HCT116 (cell line): ENCODE measurements around the gene CMC4. TPM values are rescaled to one million over a fixed set of nuclear protein-coding genes. Genes with fewer than 3 reads are reported as not detected.

Experiments used
- ATAC-seq: fragments of 200-7000 bp; cut with Tn5 transposase; 2 replicates; pipeline ENCODE4 v1.9.1; 2020; ENCODE audit warnings: mild to moderate bottlenecking, moderate library complexity
- BruUV-seq: library from RNA; stranded (reverse); fragments of 400-500 nt; replicated peaks from 2 replicates; lab custom pipeline; 2021; lab: Mats Ljungman, UMichigan
- CTCF ChIA-PET: fragments of 300-600 bp; sonication (Branson Sonifier 250); formaldehyde crosslinking; loops from one replicate; lab custom pipeline; 2021; ENCODE audit warnings: antibody characterized with exemption; lab: Charles Lee
- POLR2A ChIA-PET: fragments of 300-600, 350-600 bp; sonication (Branson Sonifier 250); formaldehyde crosslinking; loops from one replicate; lab custom pipeline; 2021; ENCODE audit warnings: antibody characterized with exemption; lab: Charles Lee
- RAD21 ChIA-PET, 2 experiments: fragments of 300-600 bp; sonication (Branson Sonifier 250); formaldehyde crosslinking; loops; one replicate each; lab custom pipeline; 2023; ENCODE audit warnings: low total read pairs in 2 of 2; ENCODE audit not compliant: uncharacterized antibody in 2 of 2, unreplicated experiment in 2 of 2, low non-redundant PET in 1 of 2; lab: Charles Lee
- DNase-seq: peaks from one replicate; pipeline ENCODE4 v3.0.0-alpha.2; 2010; ENCODE audit warnings: low read depth, low spot score
- H2AFZ ChIP-seq: fragments of 200-600 bp; shearing (Covaris generic), sonication (generic); 2 replicates; pipeline ENCODE4 v1.6.1; 2017; ENCODE audit warnings: low read depth, mixed run types, mixed read lengths, antibody characterized with exemption, low read length; ENCODE audit not compliant: poor library complexity, severe bottlenecking
- H3K27ac ChIP-seq: 2 replicates; pipeline ENCODE4 v1.5.1; 2012; ENCODE audit warnings: low read depth, low read length
- H3K27me3 ChIP-seq: fragments of 200-600 bp; sonication (generic); 2 replicates; pipeline ENCODE4 v1.6.1; 2016; ENCODE audit warnings: mixed run types, low read length, mixed read lengths; ENCODE audit not compliant: insufficient read depth
- H3K36me3 ChIP-seq, 2 experiments: fragments of 200-500 bp in 1 of 2; fragments of 200-600 bp in 1 of 2; sonication (Bioruptor generic) in 1 of 2; sonication (generic) in 1 of 2; 2 replicates each; pipeline versions ENCODE4 v1.5.1 to v1.6.1; 2014 to 2016; ENCODE audit warnings: low read length in 2 of 2, inconsistent platforms in 1 of 2, mixed read lengths in 1 of 2, mixed run types in 1 of 2; ENCODE audit not compliant: insufficient read depth in 2 of 2, control insufficient read depth in 1 of 2
- H3K4me1 ChIP-seq, 2 experiments: fragments of 200-600 bp in 1 of 2; sonication (generic) in 1 of 2; 2 replicates each; pipeline versions ENCODE4 v1.5.1 to v1.6.1; 2012 to 2017; ENCODE audit warnings: low read length in 2 of 2, inconsistent platforms in 1 of 2, mild to moderate bottlenecking in 1 of 2, mixed read lengths in 1 of 2, mixed run types in 1 of 2, moderate library complexity in 1 of 2; ENCODE audit not compliant: insufficient read depth in 2 of 2, control insufficient read depth in 1 of 2
- H3K4me2 ChIP-seq: fragments of 200-600 bp; sonication (generic); 2 replicates; pipeline ENCODE4 v1.6.1; 2017; ENCODE audit warnings: mixed run types, low read length, mixed read lengths
- H3K4me3 ChIP-seq, 2 experiments: fragments of 200-600 bp in 1 of 2; sonication (generic) in 1 of 2; replicated peaks in 1 of 2; 2 replicates each; pipeline ENCODE4 v1.5.1; 2011 to 2016; ENCODE audit warnings: low read length in 2 of 2, control low read depth in 1 of 2, low read depth in 1 of 2, mild to moderate bottlenecking in 1 of 2, mixed read lengths in 1 of 2, mixed run types in 1 of 2
- H3K79me2 ChIP-seq: fragments of 200-600 bp; sonication (generic); 2 replicates; pipeline ENCODE4 v1.6.1; 2017; ENCODE audit warnings: mild to moderate bottlenecking, mixed run types, low read length, moderate library complexity, mixed read lengths; ENCODE audit not compliant: insufficient read depth
- H3K9ac ChIP-seq: fragments of 200-600 bp; sonication (generic); 2 replicates; pipeline ENCODE4 v1.6.1; 2016; ENCODE audit warnings: low read length, mixed read lengths
- H3K9me2 ChIP-seq: fragments of 200-600 bp; sonication (generic), shearing (Covaris generic); 2 replicates; pipeline ENCODE4 v1.6.1; 2017; ENCODE audit warnings: mixed run types, mild to moderate bottlenecking, moderate library complexity; ENCODE audit not compliant: insufficient read depth
- H3K9me3 ChIP-seq, 2 experiments: fragments of 200-500 bp in 1 of 2; fragments of 200-600 bp in 1 of 2; sonication (Bioruptor generic) in 1 of 2; sonication (generic) in 1 of 2; 2 replicates each; pipeline ENCODE4 v1.6.1; 2014 to 2017; ENCODE audit warnings: low read length in 2 of 2, mixed read lengths in 2 of 2, inconsistent platforms in 1 of 2, low read depth in 1 of 2, mild to moderate bottlenecking in 1 of 2, mixed run types in 1 of 2, moderate library complexity in 1 of 2; ENCODE audit not compliant: control insufficient read depth in 1 of 2, insufficient read depth in 1 of 2
- H4K20me1 ChIP-seq: fragments of 200-600 bp; sonication (generic), shearing (Covaris generic); 2 replicates; pipeline ENCODE4 v1.6.1; 2017; ENCODE audit warnings: mixed run types, mild to moderate bottlenecking, moderate library complexity; ENCODE audit not compliant: insufficient read depth
- SIN3A ChIP-seq: IDR thresholded peaks from 2 replicates; pipeline ENCODE4 v1.6.1; 2012; ENCODE audit warnings: low read depth
- ZFX ChIP-seq: fragments of 450-650 bp; IDR thresholded peaks from 2 replicates; pipeline ENCODE4 v1.6.1; 2017
- intact Hi-C: fragments of 100-400 bp; cut with micrococcal nuclease; formaldehyde crosslinking; loops from 2 replicates; pipeline ENCODE4 v1.10.0; 2022
- total RNA-seq: library from RNA; stranded (reverse); gene quantifications from one replicate; pipeline ENCODE4 v1.2.1, GENCODE V29; 2021; ENCODE audit not compliant: unreplicated experiment
- TF ChIP-seq, protein P1 (sequence below), 3 experiments: fragments of 200-600 bp in 1 of 3; sonication (generic) in 1 of 3; IDR thresholded peaks in 2 of 3; conservative IDR thresholded peaks in 1 of 3; 2 replicates each; pipeline ENCODE4 v1.5.1; 2012 to 2017; ENCODE audit warnings: low read depth in 2 of 3, low read length in 2 of 3, antibody characterized with exemption in 1 of 3, borderline replicate concordance in 1 of 3, control low read depth in 1 of 3, mild to moderate bottlenecking in 1 of 3, mixed read lengths in 1 of 3, mixed run types in 1 of 3, moderate library complexity in 1 of 3; ENCODE audit not compliant: insufficient read depth in 1 of 3

CMC4 gene
- total RNA-seq, 1 experiment from 2014 or later, result 5.3 TPM

DNA sequence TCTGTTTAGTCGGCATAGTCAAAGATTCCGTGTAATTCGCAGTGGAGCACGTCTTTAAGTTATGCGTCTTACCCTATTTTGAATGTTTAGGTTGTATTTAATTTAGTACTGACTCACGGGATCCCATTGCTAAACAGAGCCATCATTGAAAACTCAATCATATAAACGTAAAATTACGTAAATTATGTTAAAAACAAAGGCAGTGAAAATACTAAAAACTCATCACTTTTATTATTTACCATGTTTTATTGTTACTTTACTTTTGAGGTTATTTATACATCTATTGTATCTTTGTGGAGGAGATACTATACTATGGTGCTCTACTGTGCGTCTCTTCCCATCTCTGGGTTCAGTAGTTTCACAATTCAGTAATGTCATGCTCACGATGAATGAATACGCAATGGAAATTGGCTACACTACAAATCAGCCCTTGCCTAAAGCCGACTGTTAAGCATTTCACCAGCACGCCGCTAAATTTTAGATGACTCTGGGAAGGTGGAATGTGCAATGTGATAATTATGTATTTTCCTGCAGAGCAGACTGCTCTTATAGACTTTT lies 43.3 kb downstream of the CMC4 start:
- H3K9ac ChIP-seq, result peak overlapping the region; percentile 80
- TSS peak; percentile 73 for BruUV-seq
- intact Hi-C loops, result loop anchor here (2.0 kb wide), 1 partner anchor 43 kb away; the partner anchor contains the start of genes BRCC3, CMC4 and MTCP1

More for the DNA sequence above, 43.3 kb downstream of the CMC4 start:
- no peaks in the 10 kb centered on the region for H3K36me3 ChIP-seq
- ChIA-PET RAD21 (no interaction called here), POLR2A (interaction anchor here (1.4 kb wide), 1 partner anchor 11 kb away, joined by 6 read pairs; no protein-coding TSS in a partner anchor), CTCF (no interaction called here)
- H4K20me1 ChIP-seq, result no peaks in the 10 kb centered on the region
- ATAC-seq, result no peak
- H3K27me3 ChIP-seq, result no peaks in the 10 kb centered on the region
- TF ChIP-seq, protein P1, sequence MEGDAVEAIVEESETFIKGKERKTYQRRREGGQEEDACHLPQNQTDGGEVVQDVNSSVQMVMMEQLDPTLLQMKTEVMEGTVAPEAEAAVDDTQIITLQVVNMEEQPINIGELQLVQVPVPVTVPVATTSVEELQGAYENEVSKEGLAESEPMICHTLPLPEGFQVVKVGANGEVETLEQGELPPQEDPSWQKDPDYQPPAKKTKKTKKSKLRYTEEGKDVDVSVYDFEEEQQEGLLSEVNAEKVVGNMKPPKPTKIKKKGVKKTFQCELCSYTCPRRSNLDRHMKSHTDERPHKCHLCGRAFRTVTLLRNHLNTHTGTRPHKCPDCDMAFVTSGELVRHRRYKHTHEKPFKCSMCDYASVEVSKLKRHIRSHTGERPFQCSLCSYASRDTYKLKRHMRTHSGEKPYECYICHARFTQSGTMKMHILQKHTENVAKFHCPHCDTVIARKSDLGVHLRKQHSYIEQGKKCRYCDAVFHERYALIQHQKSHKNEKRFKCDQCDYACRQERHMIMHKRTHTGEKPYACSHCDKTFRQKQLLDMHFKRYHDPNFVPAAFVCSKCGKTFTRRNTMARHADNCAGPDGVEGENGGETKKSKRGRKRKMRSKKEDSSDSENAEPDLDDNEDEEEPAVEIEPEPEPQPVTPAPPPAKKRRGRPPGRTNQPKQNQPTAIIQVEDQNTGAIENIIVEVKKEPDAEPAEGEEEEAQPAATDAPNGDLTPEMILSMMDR (IDR thresholded peaks at IDR 0.05 in 2 of 3, conservative IDR thresholded peaks at IDR 0.05 in 1 of 3; ENCODE audit: borderline replicate concordance in 1 of 3, insufficient read depth in 1 of 3, low read depth in 2 of 3, low read length in 2 of 3), result no peak
- TF ChIP-seq SIN3A, result 0 out of 2 replicates have a peak, but pooled peaks have one; percentile 12
- TF ChIP-seq ZFX, result no peak
- TF ChIP-seq, all 23 proteins: peak for 1
- H3K4me1 ChIP-seq, result peaks cover 8 to 19% of the 10 kb centered on the region in 2 experiments
- peak overlapping the region; percentile 78 for H3K4me2 ChIP-seq
- H3K9me2 ChIP-seq, result no peaks in the 10 kb centered on the region
- peak overlapping the region; percentile 69 to 70 for H3K4me3 ChIP-seq
- no peaks in the 10 kb centered on the region for H3K9me3 ChIP-seq
- DNase-seq, result peak; percentile 23
- peak overlapping the region; percentile 95 for H3K27ac ChIP-seq
- H2AFZ ChIP-seq, result no peak overlapping the region
- peaks cover 13% of the 10 kb centered on the region; the same call in 1 of the 2 replicates for H3K79me2 ChIP-seq
